Sigmoid colon (tissue), 4 donors: Measurements from ENCODE around the gene ERGIC1.

Experiments
- CTCF ChIP-seq, 4 experiments: fragments of 450-650 bp in 3 of 4; fragments of 200-600 bp in 1 of 4; IDR thresholded peaks; one replicate each; pipeline ENCODE4 v1.5.1; 2016 to 2019; ENCODE audit warnings: antibody characterized with exemption in 4 of 4, mild to moderate bottlenecking in 3 of 4, moderate library complexity in 2 of 4
- EP300 ChIP-seq, 4 donors: sonication (generic); formaldehyde crosslinking; IDR thresholded peaks; one replicate each; pipeline ENCODE4 v1.6.1; 2017; ENCODE audit warnings: antibody characterized with exemption in 4 of 4
- POLR2A ChIP-seq, 2 donors: fragments of 450-650 bp; IDR thresholded peaks; one replicate each; pipeline ENCODE4 v1.6.1; 2016; ENCODE audit warnings: antibody characterized with exemption in 2 of 2, mild to moderate bottlenecking in 2 of 2, moderate library complexity in 2 of 2
- POLR2AphosphoS5 ChIP-seq, 4 donors: sonication (generic); formaldehyde crosslinking; IDR thresholded peaks; one replicate each; pipeline ENCODE4 v1.6.1; 2017; ENCODE audit warnings: antibody characterized with exemption in 4 of 4

GRCh38 chr5:173001229-173001841 is 167.3 kb downstream of the ERGIC1 start:
- TF ChIP-seq POLR2AphosphoS5 (IDR thresholded peaks at IDR 0.05): no peak
- no peak for TF ChIP-seq CTCF (IDR thresholded peaks at IDR 0.05)
- TF ChIP-seq POLR2A (IDR thresholded peaks at IDR 0.05): no peak
- no peak for TF ChIP-seq EP300 (IDR thresholded peaks at IDR 0.05)
